Heart right ventricle (tissue), 16 donors: Measurements from ENCODE around the gene EXOC5. TPM values are rescaled to one million over a fixed set of nuclear protein-coding genes. Genes with fewer than 3 reads are reported as not detected.

Source experiments
- ATAC-seq, 8 donors: fragments of 200-7000 bp; cut with Tn5 transposase; one replicate each; pipeline ENCODE4 v1.9.1; 2020; ENCODE audit warnings: mild to moderate bottlenecking in 8 of 8, moderate library complexity in 8 of 8, moderate number of reproducible peaks in 1 of 8
- DNase-seq, 2 donors: peaks; one replicate each; pipeline ENCODE4 v3.0.0-alpha.2; 2020
- H3K27ac ChIP-seq, 10 donors: fragments of 200-600 bp; sonication (generic) in 2 of 10; one replicate each; pipeline versions ENCODE4 v1.5.0 to v1.8.0; 2020 to 2022; ENCODE audit warnings: mild to moderate bottlenecking in 3 of 10
- H3K27me3 ChIP-seq, 7 donors: fragments of 200-600 bp; one replicate each; pipeline ENCODE4 v1.8.0; 2021 to 2022; ENCODE audit warnings: mild to moderate bottlenecking in 2 of 7
- H3K36me3 ChIP-seq, 9 donors: fragments of 200-600 bp; sonication (generic) in 1 of 9; one replicate each; pipeline versions ENCODE4 v1.5.0 to v1.8.0; 2020 to 2022; ENCODE audit warnings: mild to moderate bottlenecking in 2 of 9
- H3K4me1 ChIP-seq, 9 donors: fragments of 200-600 bp; sonication (generic) in 1 of 9; one replicate each; pipeline versions ENCODE4 v1.5.0 to v1.8.0; 2020 to 2022; ENCODE audit warnings: mild to moderate bottlenecking in 4 of 9
- H3K4me3 ChIP-seq, 10 donors: fragments of 200-600 bp; sonication (generic) in 2 of 10; one replicate each; pipeline versions ENCODE4 v1.5.0 to v1.8.0; 2020 to 2022; ENCODE audit warnings: mild to moderate bottlenecking in 7 of 10, moderate library complexity in 2 of 10
- H3K9me3 ChIP-seq, 11 donors: fragments of 200-600 bp in 10 of 11; sonication (generic) in 2 of 11; one replicate each; pipeline versions ENCODE4 v1.5.0 to v1.8.0; 2013 to 2022; ENCODE audit warnings: mild to moderate bottlenecking in 2 of 11, control low read depth in 1 of 11, moderate library complexity in 1 of 11
- CTCF ChIP-seq, 9 donors: fragments of 200-600 bp; sonication (generic) in 2 of 9; IDR thresholded peaks; one replicate each; pipeline versions ENCODE4 v1.5.0 to v1.8.0; 2021 to 2022; ENCODE audit warnings: antibody characterized with exemption in 9 of 9, mild to moderate bottlenecking in 5 of 9, moderate library complexity in 1 of 9
- WGBS, 2 donors: extraction: QIAGEN DNeasy Blood & Tissue Kit; methylation state at CpG; one replicate each; pipeline ENCODE4 v1.1.7; 2013; ENCODE audit warnings: inconsistent platforms in 1 of 2; 5-methylcytosine and 5-hydroxymethylcytosine counted together
- intact Hi-C, 10 donors: fragments of 100-400 bp; cut with DNase I; formaldehyde crosslinking; loops; one replicate each; pipeline versions ENCODE4 v1.11.1 to v1.14.2; 2022
- polyA plus RNA-seq, 2 donors: library from polyadenylated mRNA; stranded (reverse); fragments of 200-250 nt; gene quantifications; one replicate each; pipeline ENCODE4 v1.2.3, GENCODE V29; 2013
- total RNA-seq, 10 donors: library from RNA; stranded (reverse); fragmentation: NEBNext Ultra II Directional in 3 of 10; extraction: Animal tissue kit (Norgen Biotek cat#: 25700) in 3 of 10; gene quantifications; one replicate each; pipeline versions ENCODE4 v1.2.1 to v1.2.4, GENCODE V29; 2021 to 2023
- donor health status: Arrhythmogenic right ventricular cardiomyopathy.
- donor health status: ischemic (EF 13 %, LVEDD 7.1; RV severe dilation, severe dysfunction).
- donor health status: healthy with polysubstance abuse.
- donor health status: DM: no; HTN: yes; CAD: no.
- donor health status: DM: no; HTN: no; CAD: no.
- donor health status: ischemic (EF 25% LVEDD 6.9; RV normal size, moderate dysfunction).
- donor health status: ischemic (EF 25% LVEDD 5.7; RV mildly dilated, moderate dysfunction).
- donor health status: healthy.
- donor health status: DM: yes; HTN: yes; CAD: no.
- donor health status: Ischemic cardiomyopathy.
- donor health status: ischemic (EF 35%, LVEDD 5.7; RV mildly dilated, moderate dysfunction).
- donor health status: nonischemic (EF 11% LVEDD 7.7; RV severe dilation, severe dysfunction).
- donor health status: DM: yes; HTN: yes; CAD: no.
- donor health status: PGD.
- donor health status: ischemic (EF 29% LVEDD 5.4; RV normal size, mild dysfunction).
- donor health status: nonischemic (EF 23%, LVEDD 6.1; RV moderate dilation, normal function).

EXOC5 gene
- total and polyA plus RNA-seq, 12 donors = 5.5 to 70.1 (median 59.8) TPM

- 69 to 72% methylated on average over 4 of the region's 4 CpGs for WGBS, 2 donors
- DNase-seq (no peak), ATAC-seq (no peak)
- TF ChIP-seq CTCF (IDR thresholded peaks at IDR 0.05) = no peak
- Histone ChIP-seq H3K4me3 (no peak overlapping the region), H3K27ac (no peak overlapping the region), H3K27me3 (peaks cover 0 to 43% (median 9%) of the 10 kb centered on the region in 7 donors), H3K4me1 (no peaks in the 10 kb centered on the region), H3K36me3 (no peaks in the 10 kb centered on the region), H3K9me3 (no peaks in the 10 kb centered on the region)
- intact Hi-C loops = no loop called here
Measured at GRCh38 chr14:57179273-57179672, 89.4 kb downstream of the EXOC5 start.

- no peak for ATAC-seq
- TF ChIP-seq CTCF (IDR thresholded peaks at IDR 0.05) = no peak
- 86 to 88% methylated on average over 4 of the region's 4 CpGs for WGBS, 2 donors
- H3K27me3 ChIP-seq = peaks cover 0 to 23% (median 6%) of the 10 kb centered on the region in 7 donors
- no peaks in the 10 kb centered on the region for H3K9me3 ChIP-seq
- H3K36me3 ChIP-seq = no peaks in the 10 kb centered on the region
- H3K4me3 ChIP-seq = no peak overlapping the region
- intact Hi-C loops = no loop called here
- H3K27ac ChIP-seq = no peak overlapping the region
- H3K4me1 ChIP-seq = no peaks in the 10 kb centered on the region
- DNase-seq = no peak
Measured at GRCh38 chr14:57174466-57174865, 94.2 kb downstream of the EXOC5 start.

GRCh38 chr14:57171903-57172302 lies 96.8 kb downstream of the EXOC5 start:
- ATAC-seq (no peak), DNase-seq (no peak)
- Histone ChIP-seq H3K27me3 (peaks cover 0 to 22% (median 6%) of the 10 kb centered on the region in 7 donors), H3K27ac (no peak overlapping the region), H3K4me3 (no peak overlapping the region), H3K4me1 (no peaks in the 10 kb centered on the region), H3K9me3 (no peaks in the 10 kb centered on the region), H3K36me3 (no peaks in the 10 kb centered on the region)
- intact Hi-C loops = no loop called here
- 76 to 80% methylated on average over 3 of the region's 3 CpGs for WGBS, 2 donors
- TF ChIP-seq CTCF (IDR thresholded peaks at IDR 0.05) = no peak

GRCh38 chr14:57171363-57171762 lies 97.3 kb downstream of the EXOC5 start:
- no peak overlapping the region for H3K27ac ChIP-seq
- no peaks in the 10 kb centered on the region for H3K4me1 ChIP-seq
- 89 to 90% methylated on average over 5 of the region's 5 CpGs for WGBS, 2 donors
- H3K27me3 ChIP-seq = peaks cover 0 to 16% (median 6%) of the 10 kb centered on the region in 7 donors
- ATAC-seq (no peak), DNase-seq (no peak)
- H3K4me3 ChIP-seq = no peak overlapping the region
- intact Hi-C loops = no loop called here
- no peak for TF ChIP-seq CTCF (IDR thresholded peaks at IDR 0.05)
- H3K36me3 ChIP-seq = no peaks in the 10 kb centered on the region
- H3K9me3 ChIP-seq = no peaks in the 10 kb centered on the region
